NCI-H2171 (cell line): ENCODE measurements around the gene DUSP28.

ENCODE experiments used
- DNase-seq: peaks from one replicate; lab custom pipeline; 2025; lab: John Stamatoyannopoulos, UW

The DUSP28 gene

DNA sequence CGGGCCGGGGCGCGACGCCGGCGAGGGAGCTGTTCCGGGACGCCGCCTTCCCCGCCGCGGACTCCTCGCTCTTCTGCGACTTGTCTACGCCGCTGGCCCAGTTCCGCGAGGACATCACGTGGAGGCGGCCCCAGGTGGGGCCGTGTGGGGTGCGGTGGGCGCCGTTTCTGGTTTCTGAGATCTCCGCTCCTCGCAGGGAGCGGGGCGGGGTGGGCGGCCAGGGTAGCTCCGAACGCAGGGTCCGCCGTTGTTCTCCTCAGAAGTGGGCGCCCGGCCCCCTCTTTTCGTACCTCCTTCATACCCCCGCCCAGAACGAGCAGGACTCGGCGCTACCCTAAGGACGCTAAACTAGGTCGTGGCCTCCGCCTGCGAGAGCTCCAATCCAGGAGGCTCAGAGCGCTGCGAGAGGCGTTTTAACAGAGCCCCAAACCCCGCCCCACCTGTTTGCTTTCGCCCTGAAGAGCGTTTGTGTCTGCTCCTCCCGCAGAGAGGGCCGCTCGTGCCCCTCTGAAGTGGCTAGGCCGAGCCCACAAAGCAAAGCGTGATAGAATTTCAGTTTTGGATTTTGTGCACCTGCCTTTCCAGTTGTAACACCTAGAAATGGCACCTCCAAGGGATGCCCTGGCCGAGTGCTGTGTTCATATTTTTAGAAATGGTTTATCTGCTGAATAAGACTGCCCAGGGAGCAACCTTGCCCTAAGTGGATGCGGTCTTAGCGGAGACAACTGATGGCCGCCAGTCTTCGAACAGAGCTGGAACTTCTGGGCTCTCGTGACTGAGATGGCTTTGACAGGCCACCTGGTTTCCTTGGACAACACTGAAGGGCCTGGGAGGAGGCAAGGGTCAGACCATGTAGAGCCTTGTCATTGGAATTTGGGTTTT is 27.0 kb downstream of the DUSP28 start:
- no peak for DNase-seq

- DNase-seq: no peak
Measured at GRCh38 chr2:240588006-240588655, 28.0 kb downstream of the DUSP28 start.

GRCh38 chr2:240588669-240589068 is 28.5 kb downstream of the DUSP28 start:
- DNase-seq: no peak

DNA sequence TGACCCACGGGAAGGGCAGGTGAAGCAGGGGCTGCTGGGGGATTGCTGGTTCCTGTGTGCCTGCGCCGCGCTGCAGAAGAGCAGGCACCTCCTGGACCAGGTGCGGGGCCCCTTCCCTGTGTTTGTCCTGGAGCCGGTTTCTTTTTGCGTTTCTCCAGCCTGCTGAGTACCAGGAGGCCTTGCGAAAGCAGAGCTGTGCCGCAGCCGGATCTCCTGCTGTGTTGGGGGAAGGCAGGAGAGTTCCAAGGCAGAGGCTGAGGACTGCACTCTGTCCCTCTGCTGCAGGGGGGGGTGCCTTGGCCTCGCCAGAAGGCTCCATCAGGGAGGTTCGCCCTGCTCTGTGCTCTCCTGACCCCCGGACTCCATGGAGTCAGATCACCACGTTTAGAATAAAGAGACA is 29.2 kb downstream of the DUSP28 start:
- DNase-seq: no peak

- DNase-seq: no peak
Measured at GRCh38 chr2:240589850-240590525, 29.8 kb downstream of the DUSP28 start.

DNA sequence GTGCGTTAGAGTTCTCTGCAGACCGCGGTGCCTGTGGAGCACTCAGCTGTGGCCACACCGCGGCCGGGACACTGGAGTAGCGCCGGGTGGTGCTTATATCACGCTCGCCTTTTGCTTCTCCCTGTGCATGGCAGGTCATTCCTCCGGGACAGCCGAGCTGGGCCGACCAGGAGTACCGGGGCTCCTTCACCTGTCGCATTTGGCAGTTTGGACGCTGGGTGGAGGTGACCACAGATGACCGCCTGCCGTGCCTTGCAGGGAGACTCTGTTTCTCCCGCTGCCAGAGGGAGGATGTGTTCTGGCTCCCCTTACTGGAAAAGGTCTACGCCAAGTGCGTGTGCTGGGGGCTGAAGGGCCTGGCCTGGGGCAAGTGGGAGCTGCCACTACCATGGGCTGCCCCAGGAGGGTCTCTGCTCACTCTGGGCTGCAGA is 30.5 kb downstream of the DUSP28 start:
- DNase-seq: no peak

GRCh38 chr2:240591226-240591625 is 31.1 kb downstream of the DUSP28 start:
- DNase-seq: no peak

- DNase-seq: no peak
Measured at GRCh38 chr2:240591784-240592183, 31.6 kb downstream of the DUSP28 start.

- DNase-seq: no peak
Measured at GRCh38 chr2:240593026-240593702, 33.0 kb downstream of the DUSP28 start.

- no peak for DNase-seq
Measured at GRCh38 chr2:240593703-240594451, 33.7 kb downstream of the DUSP28 start.

DNA sequence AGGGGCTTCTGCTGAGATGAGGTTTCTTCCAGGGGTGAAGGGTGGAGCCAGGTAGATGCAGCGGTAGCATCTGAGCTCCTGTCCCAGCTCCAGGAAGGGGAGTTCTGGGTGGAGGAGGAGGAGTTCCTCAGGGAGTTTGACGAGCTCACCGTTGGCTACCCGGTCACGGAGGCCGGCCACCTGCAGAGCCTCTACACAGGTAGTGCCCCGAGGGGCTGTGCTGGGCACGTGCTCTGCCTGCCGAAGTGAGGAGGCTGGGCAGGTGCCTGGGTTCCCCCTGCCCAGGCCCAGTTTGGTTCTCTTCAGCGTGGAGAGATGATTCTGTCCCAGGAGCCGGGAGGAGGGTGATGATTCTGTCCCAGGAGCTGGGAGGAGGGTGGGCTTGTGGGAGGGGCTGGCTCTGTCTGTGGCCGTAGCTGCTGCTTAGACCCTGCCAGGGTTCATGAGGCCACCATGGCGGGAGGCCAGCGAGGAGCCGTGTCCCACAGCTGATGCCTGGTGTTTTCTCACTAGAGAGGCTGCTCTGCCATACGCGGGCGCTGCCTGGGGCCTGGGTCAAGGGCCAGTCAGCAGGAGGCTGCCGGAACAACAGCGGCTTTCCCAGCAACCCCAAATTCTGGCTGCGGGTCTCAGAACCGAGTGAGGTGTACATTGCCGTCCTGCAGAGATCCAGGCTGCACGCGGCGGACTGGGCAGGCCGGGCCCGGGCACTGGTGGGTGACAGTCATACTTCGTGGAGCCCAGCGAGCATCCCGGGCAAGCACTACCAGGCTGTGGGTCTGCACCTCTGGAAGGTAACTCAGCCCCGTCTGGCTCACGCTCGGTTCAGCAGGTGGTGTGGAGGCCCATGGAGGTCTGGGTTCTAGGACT is 34.6 kb downstream of the DUSP28 start:
- no peak for DNase-seq

DNA sequence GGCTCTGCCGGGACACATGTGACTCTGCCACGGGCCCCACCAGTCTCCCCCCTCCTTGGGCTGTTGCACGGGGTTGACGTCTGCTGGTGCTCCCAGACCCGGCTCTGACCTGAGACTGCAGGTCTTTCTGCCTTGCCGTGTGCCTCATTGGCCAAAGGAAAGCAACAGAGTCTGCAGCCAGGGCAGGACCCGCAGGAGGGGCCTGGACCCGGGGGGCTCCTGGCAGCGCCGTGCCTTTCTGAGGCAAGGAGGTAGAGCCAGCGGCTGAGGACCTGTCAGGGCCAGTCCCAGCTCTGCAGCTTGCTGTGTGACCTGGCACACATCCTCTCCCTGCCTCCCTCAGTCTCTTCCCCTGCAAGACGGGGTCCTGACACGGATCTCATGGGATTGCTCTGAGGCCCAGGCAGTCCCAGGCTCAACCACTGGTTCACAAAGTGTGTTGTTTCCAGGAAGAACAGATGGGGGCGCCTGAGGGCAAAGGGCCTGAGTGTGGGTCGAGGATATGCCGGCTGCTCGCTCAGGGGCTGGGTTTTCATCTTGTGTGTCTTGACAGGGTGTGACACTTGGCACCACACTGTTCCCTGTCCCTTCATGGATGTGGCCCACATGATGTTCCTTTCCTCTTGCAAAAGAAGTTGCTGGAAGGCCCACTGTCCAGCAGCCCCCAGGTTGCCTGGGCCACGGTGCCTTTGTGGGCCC is 35.4 kb downstream of the DUSP28 start:
- no peak for DNase-seq

DNA sequence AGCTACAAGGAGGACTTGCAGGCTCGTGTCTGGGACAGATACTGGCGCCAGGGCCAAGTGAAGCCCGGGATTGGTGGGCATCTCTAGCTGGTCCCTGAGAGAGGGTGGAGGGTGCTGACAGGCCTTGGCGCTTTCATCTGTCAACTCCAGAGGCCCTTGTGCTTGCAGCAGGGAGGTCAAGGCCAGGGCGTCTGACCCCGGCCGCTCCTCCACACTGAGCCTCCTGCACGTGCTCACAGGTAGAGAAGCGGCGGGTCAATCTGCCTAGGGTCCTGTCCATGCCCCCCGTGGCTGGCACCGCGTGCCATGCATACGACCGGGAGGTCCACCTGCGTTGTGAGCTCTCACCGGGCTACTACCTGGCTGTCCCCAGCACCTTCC is 35.9 kb downstream of the DUSP28 start:
- no peak for DNase-seq

GRCh38 chr2:240596491-240596931 is 36.4 kb downstream of the DUSP28 start:
- DNase-seq: no peak

DNA sequence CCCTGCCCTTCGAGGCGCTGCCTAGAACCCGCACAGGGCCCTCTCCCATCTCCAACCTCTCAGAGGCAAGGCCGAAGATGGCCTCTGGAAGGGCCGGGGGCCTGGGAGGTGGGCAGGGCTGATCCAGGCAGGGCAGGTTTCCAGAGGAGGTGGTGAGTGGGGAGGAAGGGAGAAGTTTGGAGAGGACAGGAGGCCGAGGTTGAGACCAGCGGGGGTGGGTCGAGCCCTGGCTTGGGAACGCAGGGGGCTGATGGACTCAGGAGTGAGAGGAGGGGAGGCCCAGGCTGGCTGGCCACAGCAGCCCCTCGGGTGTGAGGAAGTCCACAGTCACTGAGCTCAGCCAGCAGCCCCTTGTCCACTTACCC is 36.9 kb downstream of the DUSP28 start:
- no peak for DNase-seq

DNA sequence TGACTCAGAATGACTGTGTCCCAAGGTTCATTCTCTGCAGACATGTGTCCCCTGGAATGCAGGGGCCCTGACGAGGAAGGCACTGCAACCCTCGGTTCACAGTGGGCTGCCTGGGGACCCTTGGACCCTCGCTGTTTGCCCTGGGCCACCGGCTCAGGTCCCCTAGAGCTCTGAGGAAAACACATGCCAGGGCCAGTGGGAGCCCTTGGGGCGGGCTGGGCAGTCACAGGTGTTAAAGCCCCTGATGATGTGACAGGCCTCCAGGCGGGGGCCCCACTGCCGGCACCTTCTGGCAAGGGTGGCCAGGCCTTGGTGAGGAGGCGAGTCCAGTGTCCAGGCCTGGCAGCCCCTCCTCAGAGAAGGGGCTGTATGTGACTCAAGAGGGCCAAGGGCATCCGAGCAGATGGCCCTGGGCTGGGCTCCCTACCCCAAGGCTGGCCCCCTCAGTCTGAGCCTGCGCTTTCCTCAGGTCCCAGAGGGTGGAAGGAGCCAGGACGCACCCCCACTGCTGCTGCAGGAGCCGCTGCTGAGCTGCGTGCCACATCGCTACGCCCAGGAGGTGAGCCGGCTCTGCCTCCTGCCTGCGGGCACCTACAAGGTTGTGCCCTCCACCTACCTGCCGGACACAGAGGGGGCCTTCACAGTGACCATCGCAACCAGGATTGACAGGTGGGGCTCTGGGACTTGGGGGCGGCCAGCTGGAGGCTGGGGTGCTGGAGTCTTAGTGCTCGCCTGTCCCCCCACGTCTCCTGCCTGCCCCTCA is 37.4 kb downstream of the DUSP28 start:
- DNase-seq: no peak

- no peak for DNase-seq
Measured at GRCh38 chr2:240598311-240598911, 38.3 kb downstream of the DUSP28 start.

DNA sequence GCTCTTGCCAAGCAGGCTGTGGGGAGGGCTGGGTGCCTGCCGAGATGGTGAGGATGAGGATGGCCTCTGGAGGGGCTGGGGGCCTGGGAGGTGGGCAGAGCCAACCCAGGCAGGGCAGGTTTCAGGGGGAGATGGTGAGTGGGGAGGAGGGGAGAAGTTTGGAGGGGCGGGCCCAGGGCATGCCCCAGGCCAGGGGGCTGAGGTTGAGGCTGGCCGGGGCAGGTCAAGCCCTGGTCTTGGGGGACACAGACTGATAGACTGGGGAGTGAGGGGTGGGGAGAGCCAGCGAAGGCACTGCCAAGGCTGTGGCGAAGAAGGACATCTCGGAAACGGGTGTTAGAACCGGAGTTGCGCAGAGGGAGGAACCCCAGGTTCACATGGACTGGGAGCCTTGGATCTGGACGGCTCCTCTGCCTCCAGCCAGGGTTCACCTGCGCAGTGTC is 39.0 kb downstream of the DUSP28 start:
- DNase-seq: no peak
